HG03457 (cell line): ENCODE data around the gene DBX1.
A peak's percentile ranks its signal among the peaks of the same experiment; 100 is the strongest.

Source experiments
- ATAC-seq: cut with Tn5 transposase; IDR thresholded peaks from one replicate; pipeline ENCODE4 v1.9.1; 2021; ENCODE audit warnings: moderate number of reproducible peaks; ENCODE audit not compliant: unreplicated experiment

DBX1 gene

DNA sequence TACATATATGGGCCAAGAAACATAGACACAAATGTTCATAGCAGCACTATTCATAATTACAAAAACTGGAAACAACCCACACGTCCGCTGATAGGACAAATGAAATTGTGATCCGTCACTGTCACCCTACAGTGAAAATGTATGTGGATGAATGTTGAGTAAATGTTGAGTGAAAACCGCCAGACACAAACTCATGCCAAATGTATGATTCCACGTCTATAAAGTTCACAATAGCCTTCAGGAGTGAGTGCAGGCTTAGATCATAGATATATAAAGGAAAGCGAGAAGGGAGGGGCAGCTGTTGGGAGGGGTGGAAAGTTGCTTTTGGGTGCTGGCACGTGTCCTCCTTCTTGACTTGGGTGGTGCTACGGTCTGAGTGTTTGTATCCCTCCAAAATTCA lies 33.6 kb downstream of the DBX1 start:
- ATAC-seq, result no peak

DNA sequence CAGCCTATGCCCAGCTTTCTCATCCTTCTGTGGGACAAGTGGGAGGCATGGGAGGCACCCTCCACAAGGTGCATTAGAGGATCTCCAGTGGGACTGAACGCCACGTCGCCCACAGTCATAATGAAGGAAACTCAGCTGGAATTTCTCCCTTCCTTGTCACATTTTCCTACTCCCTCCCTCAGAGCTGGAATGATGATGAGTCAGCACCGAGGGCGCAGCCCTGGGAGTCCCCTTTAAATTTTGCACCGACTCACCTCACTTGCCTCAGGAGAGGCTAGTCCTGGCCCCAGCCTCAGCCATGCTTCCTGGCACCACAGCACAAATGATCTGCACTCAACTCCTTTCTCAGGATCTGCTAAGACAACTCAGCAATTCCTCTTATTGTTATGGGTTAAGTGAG lies 34.3 kb downstream of the DBX1 start:
- ATAC-seq, result no peak

GRCh38 chr11:20122131-20122530 lies 38.1 kb downstream of the DBX1 start:
- no peak for ATAC-seq

DNA sequence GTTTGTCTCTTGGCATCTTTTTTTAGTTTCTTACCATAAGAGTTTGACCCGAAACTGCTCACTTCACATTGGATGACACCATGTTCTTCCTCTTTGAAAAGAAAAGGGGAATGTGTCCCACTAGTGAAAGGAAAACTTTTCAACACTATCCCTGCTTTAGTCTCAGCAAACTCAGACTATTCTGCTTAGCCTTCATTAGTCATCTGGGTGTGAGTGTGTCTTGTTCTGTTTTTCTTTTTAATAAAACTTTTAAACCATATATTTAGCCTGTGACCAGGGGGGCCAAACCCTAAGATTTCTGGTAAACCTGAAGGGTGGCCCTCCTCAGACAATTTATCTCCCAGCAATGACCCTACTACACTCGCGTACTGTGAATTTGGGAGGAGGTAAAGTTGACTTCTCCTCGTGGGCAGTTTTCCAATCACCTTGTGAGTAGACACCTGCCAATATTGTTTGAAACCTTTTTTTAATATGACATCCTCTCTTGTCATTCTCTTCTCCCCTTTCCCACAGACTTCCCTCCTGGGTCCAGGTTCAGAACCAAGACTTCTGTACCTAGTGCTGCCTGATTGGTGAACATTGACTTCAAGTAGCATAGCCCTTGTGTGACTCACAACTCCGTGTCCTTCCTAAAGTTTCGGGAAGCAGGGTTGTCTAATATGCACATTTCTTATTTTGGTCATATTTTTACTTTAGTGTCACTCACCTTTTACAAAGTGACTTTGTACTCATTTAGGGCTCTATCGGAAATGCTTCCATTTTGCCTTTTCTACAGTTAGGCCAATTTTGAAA lies 39.9 kb downstream of the DBX1 start:
- ATAC-seq, result no peak

- no peak for ATAC-seq
Measured at GRCh38 chr11:20119315-20119714, 41.0 kb downstream of the DBX1 start.

GRCh38 chr11:20118209-20118608 lies 42.1 kb downstream of the DBX1 start:
- no peak for ATAC-seq

DNA sequence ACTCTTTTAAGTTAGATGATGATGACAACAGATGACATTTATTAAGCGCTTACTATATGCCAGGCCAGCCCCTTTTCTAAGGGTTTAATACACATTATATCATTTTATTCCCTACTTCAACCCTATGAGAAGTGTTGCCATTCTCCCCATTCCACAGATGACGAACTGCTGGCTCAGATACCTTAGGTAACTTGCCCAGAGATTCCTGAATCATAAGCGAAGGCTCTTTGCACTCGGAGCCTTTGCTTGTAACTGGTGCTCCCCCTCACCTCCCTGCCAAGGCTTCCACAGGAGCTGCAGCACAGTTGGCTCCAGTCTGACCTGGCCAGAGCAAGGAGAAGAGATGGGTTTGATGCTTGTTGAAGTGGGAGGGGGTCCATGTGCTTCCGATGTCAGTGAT lies 43.0 kb downstream of the DBX1 start:
- ATAC-seq, result no peak

GRCh38 chr11:20116825-20117224 lies 43.5 kb downstream of the DBX1 start:
- no peak for ATAC-seq

DNA sequence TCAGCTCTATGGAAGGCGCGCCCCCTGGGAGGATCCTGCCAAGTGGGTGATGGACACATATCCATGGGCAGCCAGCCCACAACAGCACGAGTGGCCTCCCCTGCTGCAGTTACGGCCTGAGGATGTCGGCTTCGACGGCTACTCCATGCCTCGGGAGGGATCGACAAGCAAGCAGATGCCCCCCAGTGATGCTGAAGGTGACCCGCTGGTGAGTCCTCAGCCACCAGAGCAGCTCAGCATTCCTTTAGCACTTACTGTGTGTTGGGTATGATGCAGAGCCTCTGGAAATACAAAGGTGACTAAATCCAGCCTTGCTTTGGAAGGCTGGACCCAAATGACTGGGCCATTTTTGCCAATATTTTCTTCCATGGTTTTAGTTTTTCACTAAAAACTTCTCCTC lies 45.7 kb downstream of the DBX1 start:
- ATAC-seq, result no peak

DNA sequence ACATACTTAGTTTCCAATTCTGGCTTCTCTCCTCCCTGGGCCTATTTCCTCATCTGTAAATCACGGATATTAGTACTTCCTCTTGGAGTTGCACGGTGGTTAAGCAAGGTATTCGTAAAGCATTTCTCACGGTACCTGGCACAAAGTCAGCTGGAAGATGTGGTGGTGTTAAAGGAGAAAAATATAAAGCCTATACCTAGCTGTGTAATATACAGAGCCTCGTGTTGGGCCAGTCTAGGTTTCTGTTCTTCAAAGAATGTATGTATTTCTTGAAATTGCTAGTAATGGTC lies 47.2 kb downstream of the DBX1 start:
- no peak for ATAC-seq

- ATAC-seq, result no peak
Measured at GRCh38 chr11:20112291-20113148, 47.8 kb downstream of the DBX1 start.

DNA sequence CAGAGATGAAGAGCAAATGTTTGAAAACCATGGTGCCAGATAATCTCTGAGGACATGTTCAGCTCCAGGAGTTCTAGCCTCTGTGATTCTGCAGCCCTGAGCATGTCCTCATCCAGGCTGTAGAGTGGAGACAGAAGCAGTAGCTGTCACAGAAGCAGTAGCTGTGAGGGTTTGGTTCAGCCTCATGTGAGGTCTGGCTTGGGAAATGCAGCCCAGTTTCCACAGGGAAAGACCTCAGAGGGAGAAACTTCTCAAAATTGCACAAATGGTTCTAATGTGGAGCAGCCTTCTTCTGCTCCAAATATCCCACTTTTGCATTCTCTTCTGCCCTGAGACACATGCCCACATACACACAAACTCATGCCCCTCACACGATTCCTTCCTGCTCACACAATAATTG lies 48.4 kb downstream of the DBX1 start:
- ATAC-seq, result no peak

DNA sequence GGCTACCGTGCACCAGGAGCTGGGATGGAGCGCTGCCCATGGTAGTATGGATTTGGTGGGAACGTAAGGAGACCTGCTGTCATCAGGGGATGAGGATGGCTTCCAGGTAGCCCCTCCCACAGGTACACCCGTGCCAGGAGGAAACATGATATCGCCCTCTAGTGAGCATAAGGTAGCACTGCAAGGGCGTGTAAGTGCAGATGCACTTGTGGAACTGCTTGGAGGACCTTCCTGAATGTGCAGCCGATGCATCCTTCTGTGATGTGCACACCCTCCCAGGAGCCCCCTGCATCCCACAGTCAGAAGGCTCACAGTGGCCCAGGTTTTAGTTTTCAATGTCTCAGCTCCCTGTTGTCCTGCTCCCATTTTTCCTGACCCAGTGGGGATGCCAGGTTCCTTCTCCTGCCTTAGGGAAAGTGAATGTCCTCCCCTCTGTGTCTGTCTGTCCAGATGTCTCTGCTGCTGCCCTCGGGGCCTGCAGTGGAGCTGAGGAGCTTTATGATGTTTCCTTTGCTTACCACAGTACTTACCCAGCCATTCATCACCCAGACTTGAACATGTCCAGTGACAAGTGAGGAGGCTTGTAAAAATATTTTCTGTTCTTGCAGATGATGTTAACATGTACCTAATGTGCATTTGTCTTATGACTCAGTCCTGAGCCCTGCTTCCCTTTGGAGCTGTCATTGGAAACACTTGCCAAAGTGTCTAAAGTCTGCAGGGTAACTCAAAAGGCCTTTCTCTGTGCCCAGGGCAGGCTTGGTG lies 49.2 kb downstream of the DBX1 start:
- peak; percentile 70 for ATAC-seq

- no peak for ATAC-seq
Measured at GRCh38 chr11:20109731-20110445, 50.4 kb downstream of the DBX1 start.
